Tibial nerve (tissue), 4 donors: ENCODE data around the gene RNU6-8.

Experiments used
- CTCF ChIP-seq, 5 experiments: fragments of 200-600 bp in 3 of 5; fragments of 450-650 bp in 2 of 5; sonication (generic) in 3 of 5; IDR thresholded peaks; one replicate each; pipeline ENCODE4 v1.5.1; 2016 to 2019; ENCODE audit warnings: antibody characterized with exemption in 5 of 5, mild to moderate bottlenecking in 3 of 5, moderate library complexity in 2 of 5
- EP300 ChIP-seq, 2 donors: sonication (generic); formaldehyde crosslinking; IDR thresholded peaks; one replicate each; pipeline ENCODE4 v1.6.1; 2017; ENCODE audit warnings: antibody characterized with exemption in 2 of 2, mild to moderate bottlenecking in 1 of 2
- POLR2A ChIP-seq, 2 donors: fragments of 450-650 bp; IDR thresholded peaks; one replicate each; pipeline ENCODE4 v1.6.1; 2017; ENCODE audit warnings: antibody characterized with exemption in 2 of 2, mild to moderate bottlenecking in 2 of 2, moderate library complexity in 2 of 2

DNA sequence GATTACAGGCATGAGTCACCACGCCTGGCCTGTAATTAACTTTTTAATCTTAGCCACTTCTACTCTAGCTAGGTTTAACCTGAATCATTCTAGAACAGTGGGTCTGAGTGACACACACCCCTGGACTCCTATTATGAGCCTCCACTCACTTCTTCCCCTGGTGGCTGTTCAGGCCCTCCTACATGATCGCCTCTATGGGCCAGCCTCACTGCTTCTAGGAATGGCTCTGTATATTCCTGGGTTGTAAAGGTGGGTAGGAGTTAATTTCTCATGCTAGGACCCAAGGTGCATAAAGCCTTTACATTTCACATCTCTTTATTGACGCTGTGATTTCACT, 8.0 kb upstream of the RNU6-8 start:
- TF ChIP-seq CTCF (IDR thresholded peaks at IDR 0.05) (no peak), POLR2A (IDR thresholded peaks at IDR 0.05) (no peak), EP300 (IDR thresholded peaks at IDR 0.05) (no peak)
